Lung (tissue), 12 donors: Measurements from ENCODE around the gene ULK4. TPM values are rescaled to one million over a fixed set of nuclear protein-coding genes. Genes with fewer than 3 reads are reported as not detected.

Experiments
- ATAC-seq: fragments of 200-7000 bp; cut with Tn5 transposase; one replicate; pipeline ENCODE4 v1.9.1; 2020; ENCODE audit warnings: moderate number of reproducible peaks; ENCODE audit not compliant: insufficient read depth, low FRiP score
- DNase-seq, 3 donors: peaks; one replicate each; pipeline ENCODE4 v3.0.0-alpha.2; 2013 to 2017
- H3K27ac ChIP-seq, 2 donors: one replicate each; pipeline ENCODE4 v1.5.1; 2013; ENCODE audit warnings: mild to moderate bottlenecking in 2 of 2, moderate library complexity in 2 of 2, control low read depth in 1 of 2, inconsistent platforms in 1 of 2, low read depth in 1 of 2, low read length in 1 of 2
- H3K27me3 ChIP-seq, 3 donors: one replicate each; pipeline ENCODE4 v1.5.1; 2013; ENCODE audit warnings: low read length in 2 of 3; ENCODE audit not compliant: control insufficient read depth in 3 of 3, insufficient read depth in 3 of 3
- H3K36me3 ChIP-seq, 4 donors: one replicate each; pipeline ENCODE4 v1.5.1; 2013; ENCODE audit warnings: low read length in 4 of 4, mild to moderate bottlenecking in 1 of 4, moderate library complexity in 1 of 4; ENCODE audit not compliant: control insufficient read depth in 4 of 4, insufficient read depth in 4 of 4
- H3K4me1 ChIP-seq, 5 donors: one replicate each; pipeline ENCODE4 v1.5.1; 2013; ENCODE audit warnings: low read length in 5 of 5, mild to moderate bottlenecking in 2 of 5, moderate library complexity in 1 of 5; ENCODE audit not compliant: control insufficient read depth in 5 of 5, insufficient read depth in 5 of 5
- H3K4me3 ChIP-seq: one replicate; pipeline ENCODE4 v1.5.1; 2013; ENCODE audit warnings: mild to moderate bottlenecking, control low read depth, moderate library complexity
- H3K9ac ChIP-seq, 2 donors: one replicate each; pipeline ENCODE4 v1.5.1; 2013; ENCODE audit warnings: low read length in 2 of 2, control low read depth in 1 of 2; ENCODE audit not compliant: insufficient read depth in 1 of 2
- H3K9me3 ChIP-seq, 4 donors: one replicate each; pipeline ENCODE4 v1.5.1; 2013; ENCODE audit warnings: low read length in 3 of 4, mild to moderate bottlenecking in 1 of 4, moderate library complexity in 1 of 4; ENCODE audit not compliant: control insufficient read depth in 4 of 4, insufficient read depth in 3 of 4
- CTCF ChIP-seq: IDR thresholded peaks from 2 replicates; pipeline ENCODE4 v1.5.1; 2012; ENCODE audit warnings: mild to moderate bottlenecking; ENCODE audit errors: control extremely low read depth, extremely low read depth
- WGBS, 2 donors: extraction: QIAGEN DNeasy Blood & Tissue Kit; methylation state at CpG; one replicate each; pipeline ENCODE4 v1.1.7; 2013; 5-methylcytosine and 5-hydroxymethylcytosine counted together
- polyA plus RNA-seq, 2 donors: library from polyadenylated mRNA; stranded (reverse); fragments of 200-250 nt; gene quantifications; one replicate each; pipeline ENCODE4 v1.2.1, GENCODE V29; 2013
- total RNA-seq, 2 donors: library from RNA; depleted of rRNA in 1 of 2; stranded (reverse); fragments of >200 nt in 1 of 2; gene quantifications; one replicate each; pipeline ENCODE4 v1.2.1, GENCODE V29; 2014 to 2021
- donor health status: control.
- donor health status: control.
- donor health status: Bipolar disorder and iron deficiency.
- donor health status: healthy.
- donor health status: DM: yes; HTN: yes; CAD: no.

ULK4 gene
- total and polyA plus RNA-seq, 4 donors = 2.8 to 56.0 (median 12.6) TPM

- no peak for TF ChIP-seq CTCF
- Histone ChIP-seq H3K9ac (no peak overlapping the region), H3K9me3 (no peaks in the 10 kb centered on the region), H3K4me1 (peaks cover 0 to 2% (median 0%) of the 10 kb centered on the region in 5 donors), H3K27ac (no peak overlapping the region), H3K4me3 (no peak overlapping the region), H3K36me3 (no peaks in the 10 kb centered on the region), H3K27me3 (no peaks in the 10 kb centered on the region)
- DNase-seq (no peak), ATAC-seq (no peak)
- 86 to 90% methylated on average over 4 of the region's 4 CpGs for WGBS, 2 donors
Observed at GRCh38 chr3:41674449-41674848, 287.5 kb downstream of the ULK4 start.

DNA sequence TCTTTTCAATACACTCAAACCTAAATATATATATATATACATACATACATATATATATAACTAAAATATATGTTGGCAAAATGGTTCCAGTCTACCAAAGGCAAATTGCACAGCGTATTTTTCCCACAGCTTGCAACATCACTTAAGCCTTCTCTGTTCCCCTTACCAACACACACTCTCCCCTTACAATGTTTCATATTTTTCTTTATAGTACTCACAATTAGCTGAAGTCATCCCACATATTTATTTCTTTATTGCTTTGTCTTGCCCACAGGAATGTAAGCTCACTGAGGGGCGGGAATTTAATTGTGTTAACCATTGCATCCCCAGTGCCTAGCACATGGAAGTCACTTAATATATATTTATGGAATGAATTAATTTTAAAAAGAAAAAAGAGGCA is 288.3 kb downstream of the ULK4 start:
- ATAC-seq = no peak
- no peak overlapping the region for H3K9ac ChIP-seq
- 85 to 87% methylated on average over 2 of the region's 2 CpGs for WGBS, 2 donors
- no peaks in the 10 kb centered on the region for H3K27me3 ChIP-seq
- DNase-seq = no peak
- H3K4me1 ChIP-seq = no peaks in the 10 kb centered on the region
- H3K36me3 ChIP-seq = no peaks in the 10 kb centered on the region
- TF ChIP-seq CTCF = no peak
- no peaks in the 10 kb centered on the region for H3K9me3 ChIP-seq
- H3K4me3 ChIP-seq = no peak overlapping the region
- H3K27ac ChIP-seq = no peak overlapping the region

- Histone ChIP-seq H3K4me1 (no peaks in the 10 kb centered on the region), H3K9ac (no peak overlapping the region), H3K4me3 (no peak overlapping the region), H3K9me3 (peaks cover 0 to 8% (median 7%) of the 10 kb centered on the region in 4 donors), H3K27ac (no peak overlapping the region), H3K27me3 (no peaks in the 10 kb centered on the region), H3K36me3 (peaks cover 0 to 4% (median under 1%) of the 10 kb centered on the region in 4 donors)
- ATAC-seq (no peak), DNase-seq (no peak)
- no peak for TF ChIP-seq CTCF
Observed at GRCh38 chr3:41668379-41668778, 293.5 kb downstream of the ULK4 start.

DNA sequence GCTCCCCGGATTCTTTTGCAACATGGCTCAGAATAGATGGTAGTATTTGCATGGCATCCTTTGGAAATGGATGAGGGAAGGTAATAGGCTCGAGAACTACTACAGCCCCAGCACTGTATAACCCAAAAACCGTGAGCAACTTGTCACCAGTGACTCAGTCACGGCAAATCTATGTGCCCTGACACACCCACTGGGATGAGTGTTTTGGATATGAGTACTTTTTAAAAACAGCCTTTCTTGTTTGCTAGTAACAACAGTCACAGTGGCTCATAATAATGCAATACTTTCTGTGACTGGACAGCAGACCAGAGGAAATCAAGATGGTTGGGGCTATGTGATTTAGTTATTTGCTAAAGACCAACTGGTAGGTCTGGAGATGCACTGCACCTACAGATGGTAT is 299.6 kb downstream of the ULK4 start:
- Histone ChIP-seq H3K4me3 (no peak overlapping the region), H3K36me3 (peaks cover 0 to 10% (median under 1%) of the 10 kb centered on the region in 4 donors), H3K27me3 (no peaks in the 10 kb centered on the region), H3K9ac (no peak overlapping the region), H3K27ac (no peak overlapping the region), H3K4me1 (no peaks in the 10 kb centered on the region), H3K9me3 (peaks cover 0 to 8% (median 7%) of the 10 kb centered on the region in 4 donors)
- ATAC-seq (no peak), DNase-seq (no peak)
- no peak for TF ChIP-seq CTCF
- WGBS, 2 donors = 86 to 92% methylated on average over 4 of the region's 4 CpGs
